Upper lobe of left lung (tissue), 4 donors: ENCODE data around the gene KCNJ10.

Experiments used
- POLR2AphosphoS5 ChIP-seq, 2 donors: sonication (generic); formaldehyde crosslinking; IDR thresholded peaks; one replicate each; pipeline ENCODE4 v1.5.1; 2017; ENCODE audit warnings: antibody characterized with exemption in 2 of 2
- TF ChIP-seq, protein P1 (sequence below), 6 experiments: fragments of 450-650 bp in 4 of 6; fragments of 200-600 bp in 2 of 6; sonication (generic) in 2 of 6; IDR thresholded peaks; one replicate each; pipeline ENCODE4 v1.5.1; 2016 to 2019; ENCODE audit warnings: antibody characterized with exemption in 6 of 6

DNA sequence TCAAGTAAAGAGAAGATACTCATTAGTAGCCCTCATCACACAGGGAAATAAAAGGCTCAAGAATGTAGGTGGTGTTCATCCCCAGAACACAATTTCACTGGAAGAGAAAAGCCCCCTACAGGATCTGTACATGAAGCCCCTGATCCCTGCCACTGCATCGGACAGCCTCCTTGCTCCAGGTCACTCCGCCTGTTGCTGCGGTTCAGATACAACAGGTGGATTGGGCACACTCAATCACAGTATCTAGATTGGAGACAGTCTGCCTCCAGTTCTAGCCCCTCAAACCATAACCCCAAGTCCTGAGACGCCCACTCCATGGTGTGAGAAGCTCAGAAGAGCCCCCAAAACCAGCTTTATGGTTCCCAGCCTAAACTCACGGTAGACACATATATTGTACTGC is 117.0 kb downstream of the KCNJ10 start:
- TF ChIP-seq, protein P1, sequence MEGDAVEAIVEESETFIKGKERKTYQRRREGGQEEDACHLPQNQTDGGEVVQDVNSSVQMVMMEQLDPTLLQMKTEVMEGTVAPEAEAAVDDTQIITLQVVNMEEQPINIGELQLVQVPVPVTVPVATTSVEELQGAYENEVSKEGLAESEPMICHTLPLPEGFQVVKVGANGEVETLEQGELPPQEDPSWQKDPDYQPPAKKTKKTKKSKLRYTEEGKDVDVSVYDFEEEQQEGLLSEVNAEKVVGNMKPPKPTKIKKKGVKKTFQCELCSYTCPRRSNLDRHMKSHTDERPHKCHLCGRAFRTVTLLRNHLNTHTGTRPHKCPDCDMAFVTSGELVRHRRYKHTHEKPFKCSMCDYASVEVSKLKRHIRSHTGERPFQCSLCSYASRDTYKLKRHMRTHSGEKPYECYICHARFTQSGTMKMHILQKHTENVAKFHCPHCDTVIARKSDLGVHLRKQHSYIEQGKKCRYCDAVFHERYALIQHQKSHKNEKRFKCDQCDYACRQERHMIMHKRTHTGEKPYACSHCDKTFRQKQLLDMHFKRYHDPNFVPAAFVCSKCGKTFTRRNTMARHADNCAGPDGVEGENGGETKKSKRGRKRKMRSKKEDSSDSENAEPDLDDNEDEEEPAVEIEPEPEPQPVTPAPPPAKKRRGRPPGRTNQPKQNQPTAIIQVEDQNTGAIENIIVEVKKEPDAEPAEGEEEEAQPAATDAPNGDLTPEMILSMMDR (IDR thresholded peaks at IDR 0.05), result no peak
- no peak for TF ChIP-seq POLR2AphosphoS5 (IDR thresholded peaks at IDR 0.05)
